IPS DF 4.7 (cell line): Measurements from ENCODE around the gene KRTAP4-4.

Experiments
- DNase-seq: peaks from one replicate; pipeline ENCODE4 v3.0.0-alpha.2; 2013; ENCODE audit warnings: low spot score; ENCODE audit errors: extremely low read depth

The KRTAP4-4 gene

DNA sequence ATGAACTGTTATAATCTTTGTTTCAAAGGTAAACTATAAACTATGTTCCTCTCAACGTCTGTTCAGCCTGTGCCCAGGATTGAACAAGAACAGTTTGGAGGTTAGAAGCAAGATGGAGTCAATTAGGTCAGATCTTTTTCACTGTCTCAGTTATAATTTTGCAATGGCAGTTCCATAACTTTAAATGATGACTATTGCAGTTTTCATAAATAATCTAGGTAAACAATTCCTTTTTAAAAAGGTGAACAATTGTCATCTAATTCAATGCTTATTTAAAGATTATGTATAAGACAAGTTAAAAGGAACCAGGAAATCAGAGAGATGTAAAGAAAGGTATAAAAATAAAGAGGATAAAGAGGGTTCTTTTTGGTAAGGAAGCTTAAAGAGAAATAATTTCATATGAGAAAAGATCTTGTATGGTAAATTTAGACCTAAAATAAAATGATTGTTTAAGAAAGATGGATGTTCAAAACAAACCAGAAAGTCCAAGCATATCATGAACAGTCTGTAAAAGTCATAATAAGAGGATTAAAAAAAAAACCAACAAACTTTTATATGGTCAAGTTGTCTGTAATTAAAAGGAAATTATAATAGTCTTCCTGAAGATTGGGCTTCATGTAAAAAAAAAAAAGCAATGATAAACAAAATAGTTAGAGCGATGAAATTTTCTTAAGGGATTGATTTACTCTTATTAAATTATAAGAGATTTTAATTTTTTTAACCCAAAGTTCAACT, 49.2 kb downstream of the KRTAP4-4 start:
- no peak for DNase-seq
